ENCODE data around the gene MITF. TPM values are rescaled to one million over a fixed set of nuclear protein-coding genes. Genes with fewer than 3 reads are reported as not detected.

The MITF gene
- polyA plus RNA-seq, 1 of the 3 experiments (the other 2 are of a cell fraction) = 1.7 TPM

- CTCF ChIA-PET = no interaction called here
- Histone ChIP-seq H3K9me3 (no peaks in the 10 kb centered on the region), H3K4me2 (no peak overlapping the region), H3K4me3 (ENCODE audit: low read depth in 2 of 2, low read length in 1 of 2) (no peak overlapping the region), H3K9me2 (no peaks in the 10 kb centered on the region), H2AFZ (ENCODE audit: low read depth) (no peak overlapping the region), H4K20me1 (ENCODE audit: insufficient read depth) (no peaks in the 10 kb centered on the region), H3K36me3 (replicated peaks in 1 of 2; ENCODE audit: control insufficient read depth in 1 of 2, insufficient read depth in 2 of 2, low read length in 1 of 2) (no peaks in the 10 kb centered on the region), H3K27ac (ENCODE audit: low read depth in 2 of 2, low read length in 1 of 2) (no peak overlapping the region), H3K79me2 (ENCODE audit: insufficient read depth) (no peaks in the 10 kb centered on the region), H3F3A (replicated peaks; ENCODE audit: insufficient read depth) (no peaks in the 10 kb centered on the region), H3K9ac (no peak overlapping the region), H3K4me1 (ENCODE audit: control insufficient read depth in 1 of 2, insufficient read depth in 2 of 2, low read depth in 1 of 2, low read length in 1 of 2) (peaks cover 0 to 8% of the 10 kb centered on the region in 2 experiments; a peak in 2 of 4 replicates), H3K27me3 (ENCODE audit: insufficient read depth) (no peaks in the 10 kb centered on the region)
- no peak for DNase-seq
- POLR2A ChIA-PET = no interaction called here
- 92% methylated on average over 3 of the region's 3 CpGs for WGBS (ENCODE audit: low lambda C conversion rate)
- no peak for TF ChIP-seq EZH2phosphoT487 (IDR thresholded peaks at IDR 0.05; ENCODE audit: borderline replicate concordance, low read depth)
- no peak for TF ChIP-seq RCOR1 (IDR thresholded peaks at IDR 0.05; ENCODE audit: low read length)
- TF ChIP-seq NRF1 (IDR thresholded peaks at IDR 0.05; ENCODE audit: low read depth, low read length) = no peak
Observed at GRCh38 chr3:69861556-69861955, 122.3 kb downstream of the MITF start.

- no peak overlapping the region for H3K27ac ChIP-seq (ENCODE audit: low read depth in 2 of 2, low read length in 1 of 2)
- 89% methylated on average over 3 of the region's 3 CpGs for WGBS (ENCODE audit: low lambda C conversion rate)
- H3K36me3 ChIP-seq (replicated peaks in 1 of 2; ENCODE audit: control insufficient read depth in 1 of 2, insufficient read depth in 2 of 2, low read length in 1 of 2) = no peaks in the 10 kb centered on the region
- TF ChIP-seq IRF3 (IDR thresholded peaks at IDR 0.05; ENCODE audit: low read depth, low read length) (no peak), PBX3 (IDR thresholded peaks at IDR 0.05) (no peak), RCOR1 (IDR thresholded peaks at IDR 0.05; ENCODE audit: low read length) (no peak), GABPA (IDR thresholded peaks at IDR 0.05; ENCODE audit: low read depth) (no peak), CHD2 (IDR thresholded peaks at IDR 0.05; ENCODE audit: low read length, partially characterized antibody) (no peak), FOXJ3 (CRISPR knock-in tag; IDR thresholded peaks at IDR 0.05) (no peak), ELF1 (IDR thresholded peaks at IDR 0.05) (no peak), TCF12 (IDR thresholded peaks at IDR 0.05) (no peak)
- H3K9ac ChIP-seq = no peak overlapping the region
- H3K4me1 ChIP-seq (ENCODE audit: control insufficient read depth in 1 of 2, insufficient read depth in 2 of 2, low read depth in 1 of 2, low read length in 1 of 2) = peaks cover 0 to 11% of the 10 kb centered on the region in 2 experiments; a peak in 2 of 4 replicates
- H4K20me1 ChIP-seq (ENCODE audit: insufficient read depth) = no peaks in the 10 kb centered on the region
- ChIA-PET CTCF (interaction anchor here (0.6 to 2.3 kb wide), 2 partner anchors 8 to 172 kb away, joined by 3 to 7 read pairs; no protein-coding TSS in a partner anchor), POLR2A (no interaction called here)
- no peaks in the 10 kb centered on the region for H3K79me2 ChIP-seq (ENCODE audit: insufficient read depth)
- no peaks in the 10 kb centered on the region for H3K9me3 ChIP-seq
- H2AFZ ChIP-seq (ENCODE audit: low read depth) = no peak overlapping the region
- H3K27me3 ChIP-seq (ENCODE audit: insufficient read depth) = no peaks in the 10 kb centered on the region
- H3K9me2 ChIP-seq = no peaks in the 10 kb centered on the region
- DNase-seq = no peak
- no peak overlapping the region for H3K4me2 ChIP-seq
- H3K4me3 ChIP-seq (ENCODE audit: low read depth in 2 of 2, low read length in 1 of 2) = no peak overlapping the region
- no peaks in the 10 kb centered on the region for H3F3A ChIP-seq (replicated peaks; ENCODE audit: insufficient read depth)
Observed at GRCh38 chr3:69864141-69864540, 124.9 kb downstream of the MITF start.

- no peak overlapping the region; a peak in 1 of 4 replicates for H3K27ac ChIP-seq (ENCODE audit: low read depth in 2 of 2, low read length in 1 of 2)
- TF ChIP-seq FOXJ3 (CRISPR knock-in tag; IDR thresholded peaks at IDR 0.05) (no peak), TEAD4 (IDR thresholded peaks at IDR 0.05; ENCODE audit: borderline replicate concordance, insufficient read depth) (no peak), ZBTB33 (IDR thresholded peaks at IDR 0.05; ENCODE audit: borderline replicate concordance, low read depth) (no peak), MEF2A (IDR thresholded peaks at IDR 0.05; ENCODE audit: borderline replicate concordance, low read depth) (no peak), NFIC (IDR thresholded peaks at IDR 0.05; ENCODE audit: borderline replicate concordance) (no peak), GABPA (IDR thresholded peaks at IDR 0.05; ENCODE audit: low read depth) (no peak), TAF1 (IDR thresholded peaks at IDR 0.05; ENCODE audit: borderline replicate concordance, low read depth, low read length) (no peak), SIN3A (IDR thresholded peaks at IDR 0.05; ENCODE audit: borderline replicate concordance, low read depth, low read length) (no peak), CHD2 (IDR thresholded peaks at IDR 0.05; ENCODE audit: low read length, partially characterized antibody) (no peak), NRF1 (IDR thresholded peaks at IDR 0.05; ENCODE audit: low read depth, low read length) (no peak), USF2 (IDR thresholded peaks at IDR 0.05; ENCODE audit: borderline replicate concordance, low read depth, low read length) (no peak), POLR2AphosphoS5 (IDR thresholded peaks at IDR 0.05; ENCODE audit: low read depth, low read length) (no peak)
Observed at GRCh38 chr3:69864766-69865165, 125.5 kb downstream of the MITF start.

More at GRCh38 chr3:69864766-69865165, 125.5 kb downstream of the MITF start:
- no peaks in the 10 kb centered on the region for H3K9me2 ChIP-seq
- H3F3A ChIP-seq (replicated peaks; ENCODE audit: insufficient read depth) = no peaks in the 10 kb centered on the region
- no peak overlapping the region for H3K4me2 ChIP-seq
- POLR2A ChIA-PET = no interaction called here
- H3K27me3 ChIP-seq (ENCODE audit: insufficient read depth) = no peaks in the 10 kb centered on the region
- H3K9me3 ChIP-seq = no peaks in the 10 kb centered on the region
- WGBS (ENCODE audit: low lambda C conversion rate) = 61% methylated on average over 2 of the region's 2 CpGs
- no peaks in the 10 kb centered on the region for H3K79me2 ChIP-seq (ENCODE audit: insufficient read depth)
- no peaks in the 10 kb centered on the region for H4K20me1 ChIP-seq (ENCODE audit: insufficient read depth)
- CTCF ChIA-PET = interaction anchor here (1.0 to 2.3 kb wide), 2 partner anchors 9 to 28 kb away, joined by 3 to 7 read pairs; no protein-coding TSS in a partner anchor
- no peak overlapping the region for H3K9ac ChIP-seq
- no peaks in the 10 kb centered on the region for H3K36me3 ChIP-seq (replicated peaks in 1 of 2; ENCODE audit: control insufficient read depth in 1 of 2, insufficient read depth in 2 of 2, low read length in 1 of 2)
- H2AFZ ChIP-seq (ENCODE audit: low read depth) = no peak overlapping the region
- H3K4me1 ChIP-seq (ENCODE audit: control insufficient read depth in 1 of 2, insufficient read depth in 2 of 2, low read depth in 1 of 2, low read length in 1 of 2) = peaks cover 0 to 11% of the 10 kb centered on the region in 2 experiments; a peak in 2 of 4 replicates
- H3K4me3 ChIP-seq (ENCODE audit: low read depth in 2 of 2, low read length in 1 of 2) = no peak overlapping the region
- DNase-seq = no peak
